Fibroblast of the conjunctiva (primary cell): ENCODE data around the gene HMGCS2.

Experiments
- DNase-seq: peaks from one replicate; pipeline ENCODE4 v3.0.0-alpha.2; 2010; ENCODE audit warnings: low read depth

The HMGCS2 gene

GRCh38 chr1:119768778-119769177 lies at the start of gene HMGCS2:
TSS of gene HMGCS2 (minus strand) at chr1:119768905. CDS start at chr1:119768844, 61 bp downstream.
- DNase-seq = no peak

- DNase-seq = no peak
These were observed 49.5 kb upstream of the HMGCS2 start for GRCh38 chr1:119818181-119818580.

- DNase-seq = no peak
These were observed 47.7 kb upstream of the HMGCS2 start for GRCh38 chr1:119816407-119816806.

- DNase-seq = no peak
These were observed 47.2 kb upstream of the HMGCS2 start for GRCh38 chr1:119815928-119816327.

- no peak for DNase-seq
These were observed 46.7 kb upstream of the HMGCS2 start for GRCh38 chr1:119815361-119815760.

GRCh38 chr1:119814288-119814687 lies 45.6 kb upstream of the HMGCS2 start:
- no peak for DNase-seq

GRCh38 chr1:119811985-119812557 lies 43.4 kb upstream of the HMGCS2 start:
- no peak for DNase-seq

- no peak for DNase-seq
These were observed 42.7 kb upstream of the HMGCS2 start, which contains the start of gene REG4 for GRCh38 chr1:119811387-119811786. TSS of gene REG4 (minus strand) at chr1:119811460. CDS start at chr1:119808769, 2,691 bp downstream.

GRCh38 chr1:119808972-119809550 lies 40.4 kb upstream of the HMGCS2 start:
- DNase-seq = peak; percentile 62

- DNase-seq = no peak
These were observed 39.8 kb upstream of the HMGCS2 start for GRCh38 chr1:119808491-119808890.

- no peak for DNase-seq
These were observed 37.8 kb upstream of the HMGCS2 start for GRCh38 chr1:119806489-119806888.

GRCh38 chr1:119805746-119806145 lies 37.0 kb upstream of the HMGCS2 start:
- DNase-seq = no peak

- DNase-seq = no peak
These were observed 36.5 kb upstream of the HMGCS2 start for GRCh38 chr1:119805247-119805646.

GRCh38 chr1:119799599-119800177 lies 31.0 kb upstream of the HMGCS2 start:
- no peak for DNase-seq

- DNase-seq = no peak
These were observed 30.3 kb upstream of the HMGCS2 start for GRCh38 chr1:119799003-119799402.

- DNase-seq = no peak
These were observed 28.9 kb upstream of the HMGCS2 start for GRCh38 chr1:119797606-119798005.

GRCh38 chr1:119797162-119797561 lies 28.5 kb upstream of the HMGCS2 start:
- no peak for DNase-seq

GRCh38 chr1:119795261-119796200 lies 26.8 kb upstream of the HMGCS2 start:
- no peak for DNase-seq

GRCh38 chr1:119794876-119795240 lies 26.2 kb upstream of the HMGCS2 start:
- DNase-seq = no peak

- DNase-seq = no peak
These were observed 25.6 kb upstream of the HMGCS2 start for GRCh38 chr1:119794230-119794875.

- DNase-seq = no peak
These were observed 22.7 kb upstream of the HMGCS2 start for GRCh38 chr1:119791377-119791776.
